ENCODE results near the gene SEMA3F. TPM values are rescaled to one million over a fixed set of nuclear protein-coding genes. Genes with fewer than 3 reads are reported as not detected.
A peak's percentile ranks its signal among the peaks of the same experiment; 100 is the strongest.

The SEMA3F gene
- total RNA-seq, 1 donor from 2014 or later: 23.3 TPM

DNA sequence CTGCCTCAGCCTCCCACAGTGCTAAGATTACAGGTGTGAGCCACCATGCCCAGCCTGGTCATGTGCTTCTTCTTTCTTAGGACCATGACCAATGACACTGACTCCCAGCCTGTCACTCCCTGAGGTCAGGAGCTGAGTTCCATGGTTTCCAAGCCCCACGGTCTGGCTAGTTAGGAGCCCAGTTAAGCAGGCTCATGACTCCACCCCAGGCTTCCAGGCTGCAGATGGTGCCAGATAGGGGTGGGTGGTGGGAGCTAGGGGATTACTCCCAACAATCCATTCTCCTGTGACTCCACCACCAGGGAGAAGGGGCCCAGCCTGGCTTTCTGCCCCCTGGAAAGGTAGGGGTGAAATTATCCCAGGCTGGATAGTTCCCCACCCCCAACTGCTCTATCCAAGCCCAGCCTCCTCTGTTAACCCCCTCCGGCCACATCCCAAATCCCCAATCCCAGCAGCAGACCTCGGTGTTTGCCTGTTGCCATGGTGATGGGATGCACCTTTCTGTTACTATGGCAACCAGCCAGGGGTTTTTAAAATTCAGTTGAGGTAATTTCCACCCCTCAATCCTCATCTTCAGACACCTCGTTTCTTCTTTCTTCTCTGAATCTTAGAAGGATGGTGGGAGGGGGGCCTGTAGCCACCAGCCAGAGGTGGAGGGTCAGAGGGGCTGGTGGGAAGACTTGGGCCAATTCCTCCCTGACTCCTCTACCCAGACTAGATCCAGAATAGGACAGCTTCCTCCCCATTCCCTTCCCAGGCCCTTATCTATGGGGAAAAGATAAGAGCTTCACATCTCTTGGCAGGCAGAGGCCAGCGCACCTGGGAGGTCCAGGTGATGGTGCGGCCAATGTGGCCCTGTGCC lies 22.5 kb upstream of the SEMA3F start:
- DNase-seq: no peak

DNA sequence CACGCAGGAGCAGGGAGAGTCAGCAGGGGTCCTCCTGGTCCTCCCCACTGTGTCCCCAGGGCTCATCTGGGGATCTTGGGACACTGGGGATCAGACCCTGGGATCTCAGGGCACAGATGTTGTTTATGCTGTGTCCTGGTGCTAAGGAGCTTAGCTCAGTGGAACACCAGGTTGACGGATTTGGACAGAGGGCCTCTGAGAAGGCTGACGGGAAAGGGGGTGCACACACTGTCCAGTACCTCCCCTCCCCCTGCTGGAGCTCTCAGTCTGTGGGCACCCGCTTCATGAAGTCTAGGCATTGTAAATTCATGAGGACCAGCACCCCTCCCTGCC lies 21.9 kb upstream of the SEMA3F start:
- DNase-seq: no peak

DNA sequence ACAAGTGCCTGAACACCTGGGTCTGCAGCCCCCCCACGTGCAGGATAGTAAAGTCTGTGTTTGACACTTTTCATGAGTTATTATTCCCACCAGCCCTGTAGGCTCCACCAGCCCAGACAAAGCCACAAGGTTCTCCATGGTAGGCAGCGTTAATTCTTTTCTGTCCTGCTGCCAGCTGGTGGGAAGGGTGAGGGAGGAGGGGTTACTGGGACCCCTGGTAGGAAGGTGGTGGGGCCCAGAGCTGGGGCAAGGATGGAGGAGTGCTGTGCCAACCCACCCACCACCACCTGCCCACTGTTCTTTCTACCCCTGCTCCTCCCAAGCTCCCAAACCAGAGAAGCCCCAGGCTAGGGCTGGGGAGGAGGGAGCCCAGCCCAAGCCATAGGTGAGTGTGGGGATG lies 20.8 kb upstream of the SEMA3F start:
- DNase-seq: no peak

- DNase-seq: no peak
Observed at GRCh38 chr3:50135964-50136363, 19.2 kb upstream of the SEMA3F start.

GRCh38 chr3:50136714-50137405 lies 18.3 kb upstream of the SEMA3F start:
- no peak for DNase-seq

GRCh38 chr3:50137531-50137930 lies 17.6 kb upstream of the SEMA3F start:
- no peak for DNase-seq

GRCh38 chr3:50138266-50139200 lies 16.6 kb upstream of the SEMA3F start:
- peak; percentile 22 for DNase-seq

GRCh38 chr3:50139308-50139707 lies 15.8 kb upstream of the SEMA3F start:
- no peak for DNase-seq

DNA sequence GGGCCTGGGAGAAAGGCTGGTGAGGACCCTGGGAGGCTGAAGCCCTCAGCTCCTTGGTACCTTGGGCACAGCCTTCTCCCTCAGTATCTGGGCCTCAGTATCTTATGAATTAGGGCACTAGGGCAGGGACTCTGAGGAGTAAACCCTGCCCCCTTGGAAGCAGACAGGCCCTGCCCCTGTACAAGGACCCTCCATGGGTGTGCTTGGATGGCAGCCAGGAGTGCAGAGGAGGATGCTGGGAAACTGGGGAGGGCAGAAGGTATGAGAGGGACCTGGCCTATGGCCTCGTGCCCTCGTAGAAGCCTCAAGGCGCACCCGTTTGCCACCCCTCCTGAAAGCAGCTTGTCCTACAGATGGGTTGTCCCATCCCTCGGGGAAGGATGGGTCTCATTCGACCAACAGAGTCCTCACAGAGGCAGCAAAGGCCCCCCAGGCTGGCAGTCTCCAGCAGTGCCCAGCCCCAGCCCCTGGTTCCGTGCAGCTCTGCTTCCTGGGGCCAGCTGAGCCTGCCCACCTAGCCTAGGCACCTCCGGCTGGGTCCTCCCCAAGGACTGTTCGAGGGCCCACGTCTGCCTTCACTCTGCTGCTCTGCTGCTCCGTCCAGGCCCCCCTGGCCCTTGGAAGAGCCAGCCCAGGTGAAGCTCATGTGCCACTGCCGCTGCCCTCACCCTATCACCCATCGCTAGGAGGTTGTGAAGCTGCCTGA lies 15.3 kb upstream of the SEMA3F start:
- no peak for DNase-seq

- no peak for DNase-seq
Observed at GRCh38 chr3:50140990-50141389, 14.1 kb upstream of the SEMA3F start.

DNA sequence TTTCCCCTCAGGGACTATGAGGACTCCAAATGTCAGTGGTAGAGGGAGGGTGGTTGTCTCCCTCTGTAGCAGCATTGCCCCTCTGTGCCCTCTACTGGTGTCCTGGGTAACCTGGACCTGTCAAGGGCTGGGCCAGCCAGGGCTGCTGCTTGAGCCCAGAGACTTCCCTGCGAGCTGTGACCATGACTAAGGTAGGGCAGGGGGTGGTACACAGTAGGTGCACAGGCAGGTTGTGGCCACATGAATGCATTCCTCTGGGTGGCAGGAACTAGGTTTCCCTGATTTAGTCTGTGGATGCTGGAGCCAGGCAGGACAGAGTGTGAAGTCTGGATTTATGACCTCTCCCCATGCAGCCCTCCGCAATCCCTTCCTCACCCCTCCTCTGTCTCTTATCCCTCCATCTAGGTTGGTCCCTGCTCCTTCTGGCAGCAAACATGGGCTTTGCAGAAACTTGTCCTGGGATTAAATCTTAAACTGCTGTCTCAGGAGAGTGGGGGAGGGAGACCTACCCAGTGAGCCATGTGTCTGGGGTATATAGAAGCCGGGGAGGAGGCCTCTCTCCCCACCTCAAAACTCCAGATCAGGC lies 8.7 kb upstream of the SEMA3F start:
- peak; percentile 6 for DNase-seq

DNA sequence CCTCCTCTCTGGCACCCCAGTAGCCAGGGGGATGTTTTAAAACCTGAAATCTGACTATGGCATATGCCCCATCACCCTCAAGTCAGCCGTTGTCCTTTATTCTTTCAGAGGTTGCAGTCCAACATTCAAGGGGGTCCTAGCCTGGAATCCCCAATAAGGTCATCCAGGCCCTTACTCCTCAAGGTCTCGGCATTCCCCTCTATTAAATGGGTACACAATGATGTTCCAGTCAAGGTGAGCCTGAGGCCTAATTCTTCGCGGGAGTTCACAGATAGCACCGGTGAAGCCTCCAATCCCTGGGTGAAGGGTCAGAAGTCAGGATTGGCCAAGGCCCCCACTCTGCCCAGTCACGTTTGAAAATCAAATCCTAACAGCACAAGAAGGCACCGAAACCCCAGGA lies 8.1 kb upstream of the SEMA3F start:
- DNase-seq: no peak

DNA sequence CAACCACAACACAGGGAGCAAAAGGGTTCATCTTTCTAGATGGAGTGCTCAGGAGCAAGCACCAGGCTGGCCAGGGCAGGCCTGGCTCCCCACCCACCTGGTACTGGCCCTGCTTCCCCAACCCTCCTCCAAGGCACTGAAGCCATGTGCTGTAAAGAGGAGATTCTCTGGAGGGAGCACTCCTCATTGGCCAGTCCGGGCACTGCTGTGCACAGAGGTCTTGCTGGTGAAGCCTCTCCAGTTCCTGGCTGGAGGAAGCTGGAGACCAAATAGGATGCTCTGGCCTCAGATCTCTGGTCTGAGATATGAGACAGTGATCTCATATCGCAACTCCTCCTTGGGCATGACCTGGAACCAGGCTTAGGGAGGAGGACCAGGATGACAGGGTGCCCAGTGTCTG lies 7.7 kb upstream of the SEMA3F start:
- no peak for DNase-seq

DNA sequence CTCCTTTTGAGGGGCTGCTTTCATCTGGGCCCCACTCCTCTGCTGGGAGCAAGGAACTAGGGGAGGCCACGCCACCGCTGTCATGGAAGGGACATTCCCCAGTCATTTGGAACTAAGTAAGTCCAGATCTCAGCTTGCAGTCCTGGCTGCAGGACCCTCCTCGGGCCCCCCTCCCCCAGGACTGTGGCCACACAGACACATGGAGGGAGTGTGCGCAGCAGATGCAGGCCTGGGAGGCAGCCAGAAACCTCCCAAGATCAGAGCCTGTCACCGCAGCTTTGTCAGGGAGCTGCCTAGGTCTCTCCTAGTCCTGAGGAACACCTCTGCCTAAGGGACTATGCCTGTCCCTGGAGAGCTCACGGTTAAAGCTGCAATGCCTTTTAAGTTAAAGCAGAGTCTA lies 7.3 kb upstream of the SEMA3F start:
- DNase-seq: peak; percentile 53

- DNase-seq: no peak
Observed at GRCh38 chr3:50150404-50150750, 4.7 kb upstream of the SEMA3F start.

GRCh38 chr3:50150863-50151686 lies 4.0 kb upstream of the SEMA3F start:
- no peak for DNase-seq

- DNase-seq: no peak
Observed at GRCh38 chr3:50151728-50152127, 3.4 kb upstream of the SEMA3F start.

- no peak for DNase-seq
Observed at GRCh38 chr3:50153782-50154475, 1.2 kb upstream of the SEMA3F start.

- DNase-seq: no peak
Observed at GRCh38 chr3:50154476-50154839, 666 bp upstream of the SEMA3F start.

DNA sequence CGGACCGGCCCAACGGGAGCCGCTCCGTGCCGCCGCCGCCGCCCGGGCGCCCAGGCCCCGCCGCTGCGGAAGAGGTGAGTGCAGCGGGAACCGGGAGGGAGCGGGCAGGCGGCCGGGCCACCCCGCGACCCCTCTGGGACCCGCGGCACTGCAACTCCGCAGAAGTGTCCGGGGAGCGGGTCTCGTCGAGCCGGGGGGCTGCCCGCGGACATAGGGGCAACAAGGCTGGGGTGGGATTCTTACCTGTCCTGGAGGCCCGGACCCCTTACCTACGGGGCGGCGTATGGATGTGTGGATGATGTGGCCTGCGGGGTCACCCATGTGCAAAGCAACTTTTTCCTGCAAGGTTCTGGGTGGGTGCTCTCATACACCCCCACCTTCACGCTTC lies 361 bp downstream of the SEMA3F start:
- DNase-seq: no peak
